NCI-H1092 (cell line): ENCODE data around the gene PCED1A.

Experiments used
- DNase-seq: peaks from one replicate; lab custom pipeline; 2025; lab: John Stamatoyannopoulos, UW

Gene PCED1A

DNA sequence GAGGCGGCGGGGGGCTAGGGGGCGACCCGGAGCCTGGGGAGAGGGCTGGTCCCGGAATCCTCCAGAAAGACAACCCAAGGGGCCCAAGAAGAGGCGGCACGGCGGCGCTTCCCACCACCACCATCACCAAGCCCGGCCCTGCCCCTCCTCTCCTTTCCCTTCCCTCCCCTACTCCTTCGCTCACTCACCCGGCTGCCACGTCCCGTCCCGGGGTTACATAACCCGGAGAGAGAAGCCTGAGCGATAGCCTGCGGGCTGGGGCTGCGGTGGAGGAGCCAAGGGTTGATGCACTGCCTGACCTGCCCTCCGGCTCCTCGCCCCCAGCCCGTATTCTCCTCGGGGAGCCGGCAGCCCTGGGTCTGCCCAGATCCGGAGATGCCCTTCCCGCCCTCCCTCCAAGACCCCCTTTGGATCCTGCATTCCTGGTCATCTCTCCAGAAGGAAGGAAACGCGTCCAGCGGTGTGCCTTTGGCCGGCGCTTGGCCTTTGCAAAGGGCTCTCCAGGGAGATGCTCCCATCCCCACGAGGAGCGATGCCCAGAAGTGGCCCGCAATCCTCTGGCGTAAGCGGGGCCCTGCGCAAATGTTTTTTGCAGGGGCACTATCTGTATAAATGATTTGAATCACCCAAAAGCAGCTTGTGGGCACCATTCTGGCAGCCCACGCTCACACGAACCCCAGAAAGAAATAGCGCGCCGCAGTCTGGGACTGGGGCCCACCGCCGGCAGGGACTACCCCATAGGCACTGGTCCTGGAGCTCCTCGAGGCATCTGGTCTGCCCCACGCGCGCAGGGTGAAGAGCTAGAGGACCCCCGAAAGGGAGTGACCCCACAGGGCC is 35.4 kb downstream of the PCED1A start:
- no peak for DNase-seq

DNA sequence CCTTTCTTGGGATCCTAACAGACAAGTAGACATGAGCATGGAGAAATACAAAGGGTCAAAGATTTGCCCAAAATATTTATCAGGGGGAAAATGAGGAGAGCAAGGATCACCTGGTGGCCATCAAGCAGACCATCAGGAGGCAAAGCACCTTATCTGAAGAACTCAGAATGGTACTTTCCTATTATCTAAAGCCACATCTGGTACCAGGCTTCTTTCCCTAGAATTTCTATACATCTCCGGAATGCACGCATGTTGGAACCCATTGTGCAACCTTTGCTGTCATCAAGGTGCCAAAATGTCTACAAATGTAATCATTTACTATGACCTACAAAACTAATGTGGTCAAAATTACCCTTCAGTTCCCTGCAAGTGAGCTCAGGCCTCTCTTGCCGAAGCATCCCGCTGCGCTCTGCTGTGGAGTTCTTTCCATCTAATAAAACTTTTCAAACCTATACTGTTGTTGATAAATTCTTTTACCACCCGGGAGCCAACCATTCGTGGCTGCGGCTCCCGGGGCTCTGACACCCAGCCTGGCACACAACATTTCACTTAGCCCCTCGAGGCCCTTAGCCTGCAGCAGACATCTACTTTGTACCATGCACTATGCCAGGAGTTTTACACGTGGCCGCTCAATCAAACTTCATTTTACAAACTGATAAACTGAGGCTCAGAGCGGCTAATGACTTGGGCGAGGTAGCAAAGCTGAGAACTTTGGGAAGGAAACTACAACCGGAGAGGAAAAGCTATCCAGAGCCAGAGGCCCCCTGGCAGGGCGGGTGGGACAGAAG is 36.2 kb downstream of the PCED1A start:
- DNase-seq = no peak

DNA sequence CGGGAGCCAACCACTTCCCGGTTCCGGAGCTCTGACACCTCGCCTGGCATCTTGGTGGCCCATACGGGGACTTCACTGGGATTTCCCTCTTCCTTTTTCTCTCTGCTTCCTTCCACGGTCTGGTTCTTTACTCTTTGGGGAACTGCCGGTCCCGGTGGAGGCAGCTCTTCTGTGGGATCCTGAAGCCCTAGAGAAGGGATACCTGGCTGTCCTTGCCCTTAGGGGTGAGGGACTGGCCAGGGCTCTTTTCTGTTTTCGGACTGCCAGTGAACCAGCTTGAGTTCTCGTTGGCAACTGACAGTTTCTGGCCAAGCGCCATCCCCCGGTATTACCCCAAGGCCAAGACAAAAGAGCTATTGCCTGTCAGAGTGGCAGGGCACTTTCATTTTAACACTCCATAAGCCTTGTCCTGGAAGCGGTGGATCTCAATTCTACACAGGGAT is 39.1 kb downstream of the PCED1A start:
- DNase-seq = no peak

DNA sequence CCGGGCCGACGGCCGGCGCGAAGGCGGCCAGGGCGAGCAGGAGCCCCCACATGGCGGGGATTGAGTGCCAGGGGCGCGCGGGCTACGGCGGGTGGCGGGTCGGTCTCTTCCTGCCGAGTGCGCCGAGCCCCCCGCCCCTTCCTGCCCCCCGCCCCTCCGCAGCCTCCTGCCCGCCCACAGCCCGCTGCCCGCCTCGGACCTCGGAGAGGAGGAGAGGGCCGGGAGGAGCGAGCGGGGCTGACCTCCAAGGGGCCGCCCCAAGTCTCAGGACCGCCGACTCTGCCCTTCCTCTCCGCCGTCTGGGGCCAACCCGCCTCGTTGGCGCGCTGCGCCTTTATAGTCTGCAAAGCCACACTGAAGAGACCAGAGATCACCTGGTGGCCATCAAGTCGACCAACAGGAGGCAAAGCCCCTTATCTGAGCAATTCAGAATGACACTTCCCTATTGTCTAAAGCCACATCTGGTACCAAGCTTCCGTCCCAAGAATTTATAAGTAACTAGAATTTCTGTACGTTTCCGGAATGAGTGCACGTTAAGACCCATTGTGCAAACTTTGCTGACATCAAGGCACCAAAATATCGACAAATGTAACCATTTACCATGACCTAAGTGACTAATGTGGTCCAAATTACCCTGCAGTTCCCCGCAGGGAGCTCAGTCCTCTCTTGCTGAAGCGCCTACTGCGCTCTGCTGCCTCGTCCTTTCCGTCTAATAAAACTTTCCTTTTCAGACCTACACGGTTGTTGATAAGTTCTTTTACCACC is 39.8 kb downstream of the PCED1A start, which contains the start of gene CPXM1:
Gene CPXM1, minus strand, starts transcription at position 107 of the 765 bp plus-strand sequence. Its CDS starts 55 bp downstream, at position 52.
- DNase-seq = no peak

DNA sequence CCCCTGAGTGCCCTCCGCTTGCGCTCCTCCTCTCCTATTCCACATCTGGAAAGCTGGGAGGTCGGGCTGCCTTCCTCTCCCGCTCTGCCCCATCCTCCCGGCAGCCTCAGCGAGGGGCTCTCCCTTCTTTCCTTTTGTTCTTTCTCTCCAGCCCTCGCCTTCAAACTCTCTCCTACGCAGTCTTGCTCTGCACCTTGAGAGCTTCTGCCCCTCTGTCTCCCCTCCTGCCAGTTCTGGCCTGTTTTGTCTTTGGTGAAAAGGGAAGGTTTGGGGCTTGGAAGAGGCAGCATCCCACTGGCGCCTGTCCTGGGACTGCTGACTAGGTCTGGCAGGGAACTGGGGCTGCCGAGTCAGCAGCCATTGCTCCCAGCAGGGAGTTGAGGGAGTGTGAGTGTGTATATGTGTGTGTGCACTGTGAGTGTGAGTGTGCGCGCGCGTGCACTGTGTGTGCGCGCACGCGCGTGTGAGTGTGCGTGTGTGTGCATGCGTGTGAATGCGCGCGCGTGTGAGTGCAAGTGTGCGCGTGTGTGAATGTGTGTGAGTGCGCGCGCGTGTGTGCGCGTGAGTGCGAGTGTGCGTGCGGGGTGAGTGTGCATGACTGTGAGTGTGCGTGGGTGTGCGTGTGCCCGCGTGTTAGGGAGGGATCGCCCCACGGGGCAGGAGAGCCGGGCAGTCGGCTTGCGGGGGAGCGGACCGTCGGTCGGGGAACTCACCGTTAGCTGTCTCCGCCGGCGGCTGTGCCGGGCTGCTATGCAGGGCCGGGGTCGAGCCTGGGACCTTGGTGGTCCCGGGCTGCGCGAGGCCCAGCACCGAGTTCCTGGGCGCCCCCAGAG is 40.6 kb downstream of the PCED1A start:
- DNase-seq = no peak

DNA sequence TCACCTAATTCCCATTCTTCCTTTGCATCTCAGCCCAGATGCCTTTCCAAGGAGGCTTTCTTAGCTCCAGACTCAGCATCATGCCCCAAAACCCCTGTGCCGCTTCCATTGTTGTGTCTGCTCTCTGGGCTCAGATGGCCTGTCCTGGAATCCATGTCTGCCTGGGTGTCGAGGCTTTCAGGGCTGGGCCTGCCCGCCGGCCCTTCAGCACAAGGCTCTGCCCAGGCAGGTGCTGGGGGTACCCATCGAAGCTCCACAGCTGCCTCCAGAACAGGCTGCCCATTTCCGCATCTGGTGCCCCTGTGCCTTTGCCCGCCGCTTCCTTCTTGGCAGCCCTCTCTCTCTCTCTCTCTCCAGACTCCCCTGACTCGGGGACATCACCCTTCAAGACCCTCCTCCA is 41.2 kb downstream of the PCED1A start:
- no peak for DNase-seq

DNA sequence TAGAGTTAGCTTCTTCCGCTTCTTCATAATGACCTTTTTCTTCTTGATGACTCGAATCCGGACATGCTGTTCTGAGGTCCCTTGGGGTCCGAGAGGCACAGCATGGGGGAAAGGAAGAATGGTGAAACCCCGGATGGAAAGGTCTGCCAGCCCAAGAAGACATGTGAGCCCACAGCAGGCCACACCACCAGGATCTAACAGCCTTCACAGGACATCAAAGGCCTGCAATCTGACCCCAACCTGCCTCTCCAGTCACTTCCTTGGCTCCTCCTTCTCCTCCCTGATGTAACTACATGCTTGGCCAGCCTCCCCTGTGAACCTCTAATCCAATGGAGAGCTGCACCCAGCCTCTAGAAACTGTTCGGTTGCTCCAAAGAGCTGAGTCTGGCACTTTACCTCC is 41.6 kb downstream of the PCED1A start:
- DNase-seq = no peak

DNA sequence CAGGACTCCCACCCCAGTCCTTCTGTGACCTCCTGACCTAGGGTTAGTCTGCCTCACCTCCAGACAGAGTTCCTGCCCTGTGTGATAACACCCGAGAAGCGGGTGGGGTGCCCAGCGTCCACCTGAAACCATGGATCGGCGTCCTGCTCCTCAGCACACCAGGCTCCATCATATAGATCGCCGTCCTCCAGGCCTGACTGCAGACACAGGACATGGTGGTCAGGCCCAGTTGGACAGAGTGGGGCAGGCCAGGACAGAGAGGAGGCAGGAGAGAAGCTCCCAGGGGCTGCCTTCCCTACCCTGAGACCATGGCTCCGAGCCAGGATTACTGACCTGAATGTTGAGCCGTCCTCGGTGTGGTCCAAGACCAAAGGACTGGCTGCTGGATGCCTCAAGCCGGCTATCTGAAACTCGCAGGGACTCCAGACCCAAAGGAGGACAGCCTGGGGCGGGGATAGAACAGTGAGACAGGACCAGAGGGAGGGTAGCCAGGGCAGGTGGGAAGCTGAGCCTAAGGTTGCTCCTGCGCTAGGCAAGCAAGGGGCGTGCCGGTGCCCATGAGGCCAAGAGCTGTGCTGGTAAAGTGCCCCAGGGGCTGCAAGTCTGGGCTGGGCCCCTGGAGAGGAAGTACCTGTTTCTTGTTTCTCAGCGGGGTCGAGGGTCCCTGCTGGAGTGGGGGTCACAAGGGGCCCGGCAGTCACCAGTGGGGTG is 42.2 kb downstream of the PCED1A start:
- DNase-seq = no peak

DNA sequence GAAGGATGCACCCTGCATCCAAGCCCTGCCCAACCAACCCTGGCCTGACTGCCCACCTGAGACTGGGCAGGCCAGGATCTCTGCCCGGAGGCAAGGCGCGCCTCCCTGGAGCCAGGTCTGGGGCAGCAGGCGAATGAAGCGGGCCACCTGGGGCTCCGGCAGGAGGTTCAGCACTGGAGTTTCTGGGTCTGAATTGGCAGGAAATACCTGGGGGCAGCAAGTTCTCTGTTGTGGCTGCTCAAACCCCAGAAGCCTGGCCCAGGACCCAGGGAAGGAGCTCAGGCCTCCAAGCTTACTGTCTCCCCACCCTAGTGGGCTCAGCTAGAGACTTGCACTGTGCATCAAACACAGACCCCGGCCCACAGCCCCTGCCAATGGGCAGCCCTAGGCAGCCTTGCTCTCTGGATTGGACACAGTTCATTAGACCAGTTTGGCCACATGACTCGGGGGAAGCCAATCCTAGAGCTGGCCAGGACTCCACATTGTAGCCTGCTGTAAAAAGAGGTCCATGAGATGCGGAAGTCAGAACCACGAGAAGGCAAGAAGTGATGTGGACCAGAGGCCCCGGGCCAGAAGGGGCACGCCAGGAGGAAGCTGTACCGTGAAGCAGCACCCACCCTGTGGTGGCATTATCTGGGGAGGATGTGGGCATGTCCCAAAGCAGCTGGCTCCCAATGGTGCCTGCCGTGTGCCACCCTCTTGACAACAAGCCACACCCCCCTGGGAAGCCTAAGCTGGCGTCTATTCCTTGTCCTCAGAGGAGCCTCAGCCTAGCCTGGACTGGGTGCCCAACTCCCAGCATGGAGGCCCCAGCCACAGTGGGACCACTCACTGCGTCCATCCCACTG is 43.1 kb downstream of the PCED1A start:
- no peak for DNase-seq

DNA sequence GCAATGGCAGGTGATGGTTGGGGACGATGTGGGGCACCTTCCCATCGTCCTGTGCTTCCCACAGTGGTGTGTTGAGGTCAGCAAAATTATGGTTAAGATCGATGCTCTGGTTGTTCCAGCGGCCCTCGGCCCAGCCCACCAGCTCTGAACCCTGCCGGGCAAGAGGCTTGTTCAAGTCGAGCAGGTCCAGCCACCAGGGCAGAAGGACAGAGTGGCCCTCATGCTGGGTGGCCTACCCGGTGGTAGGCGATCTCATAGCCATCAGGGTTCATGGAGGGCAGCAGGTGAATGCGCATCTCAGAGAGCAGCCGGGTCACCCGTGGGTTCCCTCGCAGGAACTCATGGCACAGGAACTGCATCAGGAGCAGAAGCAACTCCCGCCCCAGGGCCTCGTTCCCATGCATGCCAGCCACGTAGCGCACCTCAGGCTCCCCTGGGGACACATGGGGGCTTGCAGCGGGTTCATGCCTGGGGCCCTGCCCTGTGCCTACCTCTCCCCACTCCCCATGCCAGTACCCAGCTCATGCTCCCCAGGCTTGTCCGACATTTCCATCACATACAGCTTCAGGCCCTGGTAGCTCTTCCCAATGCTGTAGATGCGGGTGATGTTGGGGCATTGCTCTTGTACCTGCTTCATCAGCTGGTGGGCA is 44.3 kb downstream of the PCED1A start:
- no peak for DNase-seq

DNA sequence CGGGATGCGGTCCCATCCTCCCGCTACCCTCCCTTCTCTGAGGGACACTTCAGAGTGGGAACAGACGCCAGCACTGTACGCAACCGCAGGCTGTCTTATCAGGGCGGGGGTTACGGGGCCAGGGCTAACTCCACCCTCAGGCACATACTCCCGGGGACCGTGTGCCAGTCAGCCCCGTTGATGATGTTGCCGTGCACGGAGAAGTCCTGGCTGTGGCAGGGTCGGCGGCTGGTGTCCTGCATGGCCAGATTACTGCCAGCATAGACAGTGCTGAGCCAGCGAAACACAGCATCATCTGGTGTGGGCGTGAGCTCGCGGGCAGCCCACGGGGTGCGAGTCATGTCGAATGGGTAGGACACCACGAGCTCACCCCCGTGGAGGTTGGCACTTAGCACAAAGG is 45.0 kb downstream of the PCED1A start:
- no peak for DNase-seq

DNA sequence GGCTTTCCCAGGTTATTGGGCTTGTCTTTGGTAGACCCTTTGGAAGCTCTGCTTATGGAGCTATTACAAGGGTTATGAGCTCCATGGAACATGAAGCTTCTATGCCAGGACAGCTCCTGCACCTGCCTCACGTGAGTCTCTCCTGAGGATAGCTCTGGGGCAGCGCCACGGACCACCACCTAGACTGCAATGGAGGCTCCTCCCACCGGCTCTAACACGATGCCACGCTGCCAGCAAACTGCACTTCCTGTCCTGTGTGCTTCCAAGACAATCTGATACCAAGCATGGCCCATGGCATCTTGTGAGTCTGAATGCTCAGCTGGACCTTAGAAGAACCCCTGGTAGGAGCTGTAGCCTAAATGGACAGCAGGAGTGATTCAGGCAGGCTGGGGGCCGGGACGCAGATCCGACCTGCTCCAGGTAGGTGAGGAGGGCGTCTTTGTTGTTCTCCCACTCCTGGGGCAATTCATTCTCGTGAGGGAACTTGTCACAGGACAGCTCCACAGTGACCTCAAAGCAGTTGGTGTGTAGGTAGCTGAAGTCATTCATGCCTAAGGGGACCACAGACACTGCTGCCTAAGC is 45.5 kb downstream of the PCED1A start:
- no peak for DNase-seq

DNA sequence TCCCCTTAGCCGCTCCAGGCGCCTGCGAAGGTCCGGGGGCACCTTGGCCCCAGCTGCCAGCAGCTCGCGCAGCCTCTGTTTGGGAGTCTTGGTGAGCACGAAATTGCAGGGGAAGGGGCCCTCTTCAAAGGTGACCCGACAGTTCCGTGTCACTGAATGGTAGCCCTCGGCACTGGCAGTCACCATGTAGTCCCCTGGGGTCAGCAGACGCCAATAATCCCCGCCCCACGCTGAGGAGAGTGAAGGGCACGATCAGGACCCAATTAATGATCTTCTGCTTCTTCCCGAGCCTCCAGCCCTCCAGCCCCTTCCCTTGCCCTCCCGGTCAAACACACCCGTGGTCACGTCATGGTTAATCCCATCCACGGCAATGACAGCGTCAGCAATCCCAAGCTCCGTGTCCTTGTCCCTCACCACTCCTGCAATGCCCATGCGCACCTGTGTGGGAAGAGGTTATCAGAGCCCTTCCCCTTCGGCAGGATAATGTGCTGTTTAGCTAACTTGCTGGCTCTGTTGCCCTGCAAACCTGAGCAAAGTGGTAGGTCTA is 46.2 kb downstream of the PCED1A start:
- no peak for DNase-seq

DNA sequence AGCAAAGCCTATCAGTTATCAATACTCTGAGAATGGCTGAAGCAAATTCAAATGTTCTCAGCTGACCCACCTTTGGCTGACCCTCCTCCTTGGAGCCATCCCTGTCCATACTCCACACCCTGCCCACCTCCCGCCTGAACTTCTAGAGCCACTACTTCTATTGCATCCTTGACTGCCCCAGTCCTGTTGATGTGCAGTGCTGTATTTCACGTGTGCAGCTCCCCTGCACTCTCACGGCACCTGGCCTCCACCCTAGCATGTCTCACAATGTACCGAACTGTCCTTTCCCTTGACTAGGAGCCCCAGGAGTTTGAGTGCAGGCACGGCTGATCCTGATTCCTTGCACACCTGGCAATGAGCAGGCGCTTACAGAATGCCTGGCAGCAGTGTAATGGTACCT is 47.0 kb downstream of the PCED1A start:
- DNase-seq = no peak
